ENCODE measurements around the gene PRKCA.
A peak's percentile ranks its signal among the peaks of the same experiment; 100 is the strongest.

The PRKCA gene

DNA sequence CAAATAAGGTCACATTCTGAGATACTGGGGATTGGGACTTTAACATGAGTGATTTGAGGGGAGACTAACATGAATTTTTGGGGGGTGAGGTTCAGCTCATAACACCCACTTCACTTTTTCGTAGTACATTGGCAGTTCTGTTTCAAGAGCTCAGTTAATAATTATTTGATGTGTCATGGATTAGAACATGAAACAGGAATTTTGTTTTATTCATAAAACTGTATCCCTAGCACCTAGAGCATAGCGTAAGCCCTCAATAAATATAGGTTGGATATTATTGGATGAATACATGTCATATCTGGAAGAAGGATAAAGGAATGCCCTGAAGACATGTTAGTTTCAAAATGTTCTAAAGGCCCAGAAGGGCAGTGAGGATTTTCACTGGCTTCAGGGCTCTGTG, 119.8 kb downstream of the PRKCA start:
- DNase-seq (ENCODE audit: low read depth, low spot score), result no peak
- CTCF ChIA-PET, result interaction anchor here (0.7 kb wide), 1 partner anchor 136 kb away, joined by 3 read pairs; no protein-coding TSS in a partner anchor
- TF ChIP-seq, protein P1, sequence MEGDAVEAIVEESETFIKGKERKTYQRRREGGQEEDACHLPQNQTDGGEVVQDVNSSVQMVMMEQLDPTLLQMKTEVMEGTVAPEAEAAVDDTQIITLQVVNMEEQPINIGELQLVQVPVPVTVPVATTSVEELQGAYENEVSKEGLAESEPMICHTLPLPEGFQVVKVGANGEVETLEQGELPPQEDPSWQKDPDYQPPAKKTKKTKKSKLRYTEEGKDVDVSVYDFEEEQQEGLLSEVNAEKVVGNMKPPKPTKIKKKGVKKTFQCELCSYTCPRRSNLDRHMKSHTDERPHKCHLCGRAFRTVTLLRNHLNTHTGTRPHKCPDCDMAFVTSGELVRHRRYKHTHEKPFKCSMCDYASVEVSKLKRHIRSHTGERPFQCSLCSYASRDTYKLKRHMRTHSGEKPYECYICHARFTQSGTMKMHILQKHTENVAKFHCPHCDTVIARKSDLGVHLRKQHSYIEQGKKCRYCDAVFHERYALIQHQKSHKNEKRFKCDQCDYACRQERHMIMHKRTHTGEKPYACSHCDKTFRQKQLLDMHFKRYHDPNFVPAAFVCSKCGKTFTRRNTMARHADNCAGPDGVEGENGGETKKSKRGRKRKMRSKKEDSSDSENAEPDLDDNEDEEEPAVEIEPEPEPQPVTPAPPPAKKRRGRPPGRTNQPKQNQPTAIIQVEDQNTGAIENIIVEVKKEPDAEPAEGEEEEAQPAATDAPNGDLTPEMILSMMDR (IDR thresholded peaks at IDR 0.05; ENCODE audit: insufficient read depth, low read length, missing control alignments), result no peak
- H3K4me3 ChIP-seq (ENCODE audit: low read depth, low read length), result no peak overlapping the region
- POLR2A ChIA-PET, result interaction anchor here (0.7 kb wide), 1 partner anchor 126 kb away, joined by 3 read pairs; no protein-coding TSS in a partner anchor

DNA sequence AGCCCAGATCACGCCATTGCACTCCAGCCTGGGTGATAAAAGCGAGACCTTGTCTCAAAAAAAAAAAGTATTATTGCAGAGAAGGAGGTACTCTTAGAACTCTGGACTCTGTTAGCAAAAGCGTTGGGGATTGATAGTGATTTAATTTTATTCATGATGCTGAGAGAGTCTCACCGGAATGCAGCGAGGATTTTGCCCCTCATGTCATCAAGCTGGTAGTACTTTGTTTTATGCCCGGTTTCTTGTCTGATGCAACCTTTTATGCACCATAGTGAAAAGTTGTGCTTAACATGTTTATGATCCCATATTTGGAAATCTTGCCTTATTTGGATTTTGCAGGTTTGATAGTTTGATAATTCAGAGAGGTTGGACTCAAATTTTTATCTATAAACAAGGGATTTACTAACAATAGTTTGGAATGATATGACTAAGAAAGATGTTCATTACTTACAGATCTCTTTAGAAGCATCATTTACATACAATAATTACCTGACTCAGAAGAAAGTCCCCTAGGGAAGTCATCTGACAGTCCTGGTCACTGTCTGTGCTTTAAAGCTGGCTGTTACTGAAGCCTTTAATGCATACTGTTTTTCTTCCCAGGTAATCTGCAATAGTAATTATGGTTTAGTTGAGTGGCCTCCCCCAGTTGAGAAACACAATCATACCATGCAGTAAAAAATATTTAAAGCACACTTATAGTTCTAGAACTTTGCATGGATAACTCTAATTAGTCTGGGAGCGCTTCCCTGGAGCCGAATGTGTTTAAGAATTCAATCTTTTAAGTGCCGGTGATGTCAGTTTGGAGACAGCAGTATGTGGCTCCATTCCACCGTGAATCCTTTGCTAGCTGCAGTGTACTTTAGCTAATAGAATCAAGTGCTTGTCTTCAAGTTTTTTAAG, 120.9 kb downstream of the PRKCA start:
- ChIA-PET CTCF (interaction anchor here (0.7 to 1.0 kb wide), 3 partner anchors 23 to 145 kb away, joined by 3 to 4 read pairs (median 3); no protein-coding TSS in a partner anchor), POLR2A (interaction anchor here (0.7 kb wide), 2 partner anchors 31 to 127 kb away, joined by 3 read pairs; no protein-coding TSS in a partner anchor)
- no peak overlapping the region for H3K4me3 ChIP-seq (ENCODE audit: low read depth, low read length)
- TF ChIP-seq, protein P1 (IDR thresholded peaks at IDR 0.05; ENCODE audit: insufficient read depth, low read length, missing control alignments), result no peak
- no peak for DNase-seq (ENCODE audit: low read depth, low spot score)

DNA sequence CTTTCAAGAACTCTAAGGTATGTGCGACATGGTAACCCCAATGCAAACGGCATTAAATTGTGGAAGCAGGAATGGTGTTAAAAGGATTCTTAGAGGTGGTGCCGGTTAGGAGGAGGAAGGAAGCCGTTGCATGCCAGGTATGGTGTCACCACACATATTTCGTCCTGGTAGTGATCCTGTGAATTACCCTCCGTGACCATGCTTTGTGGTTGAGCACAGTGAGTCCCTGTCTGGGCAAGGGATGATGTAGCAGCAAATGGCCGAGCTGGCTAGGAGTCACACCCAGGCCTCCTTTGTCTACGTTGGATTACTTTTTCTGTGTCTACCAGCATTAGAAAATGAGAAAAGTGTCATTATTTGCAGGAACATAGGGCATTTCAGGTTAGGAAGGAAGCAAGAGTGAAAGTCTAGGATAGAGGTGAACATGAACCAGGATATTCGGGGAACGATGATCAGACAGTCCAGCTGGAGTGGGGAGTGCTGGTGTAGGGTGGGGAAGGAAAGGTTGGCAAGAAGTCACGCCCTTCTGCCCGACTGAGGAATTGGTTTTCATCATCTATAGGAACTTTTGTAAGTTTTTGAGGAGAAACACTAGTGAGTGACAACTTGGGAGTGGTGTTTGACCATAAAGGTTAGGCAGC, 123.5 kb downstream of the PRKCA start:
- ChIA-PET CTCF (interaction anchor here (1.5 kb wide), 1 partner anchor 13 kb away, joined by 3 read pairs; no protein-coding TSS in a partner anchor), POLR2A (no interaction called here)
- TF ChIP-seq, protein P1 (IDR thresholded peaks at IDR 0.05; ENCODE audit: insufficient read depth, low read length, missing control alignments), result no peak
- no peak for DNase-seq (ENCODE audit: low read depth, low spot score)
- no peak overlapping the region for H3K4me3 ChIP-seq (ENCODE audit: low read depth, low read length)

DNA sequence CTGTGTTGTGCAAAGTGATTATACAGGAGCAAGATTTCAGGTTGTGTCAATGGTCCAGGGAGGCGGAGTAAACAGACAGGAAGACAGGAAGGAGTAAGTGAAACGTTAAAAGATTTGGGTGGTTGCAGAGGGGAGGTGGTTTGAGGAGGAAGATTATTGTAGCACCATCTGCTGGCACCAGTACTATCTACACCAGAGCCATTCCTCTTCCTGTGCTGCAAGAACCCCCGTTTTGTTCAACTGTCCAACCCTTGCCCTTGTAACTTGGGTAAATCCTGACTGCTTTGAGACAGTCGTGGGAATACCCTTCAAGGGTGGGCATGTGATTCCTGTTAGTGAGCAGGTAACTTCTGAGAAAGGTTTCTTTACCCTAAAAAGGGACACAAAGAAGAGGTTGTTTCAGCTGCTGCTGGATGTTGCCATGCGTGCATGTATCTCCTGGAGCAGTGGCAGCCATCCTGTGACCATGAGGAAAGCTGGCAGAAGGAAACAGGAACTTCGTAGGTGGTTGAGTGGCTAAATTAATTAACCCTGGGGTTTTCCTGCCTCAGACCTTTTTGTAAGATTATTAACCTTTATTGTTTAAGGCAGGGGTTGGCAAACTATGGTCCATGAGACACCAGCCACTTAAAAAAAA, 124.1 kb downstream of the PRKCA start:
- POLR2A ChIA-PET, result no interaction called here
- no peak for DNase-seq (ENCODE audit: low read depth, low spot score)
- CTCF ChIA-PET, result interaction anchor here (1.5 kb wide), 1 partner anchor 12 kb away, joined by 3 read pairs; no protein-coding TSS in a partner anchor
- no peak overlapping the region for H3K4me3 ChIP-seq (ENCODE audit: low read depth, low read length)
- TF ChIP-seq, protein P1 (IDR thresholded peaks at IDR 0.05; ENCODE audit: insufficient read depth, low read length, missing control alignments), result peak; percentile 25

DNA sequence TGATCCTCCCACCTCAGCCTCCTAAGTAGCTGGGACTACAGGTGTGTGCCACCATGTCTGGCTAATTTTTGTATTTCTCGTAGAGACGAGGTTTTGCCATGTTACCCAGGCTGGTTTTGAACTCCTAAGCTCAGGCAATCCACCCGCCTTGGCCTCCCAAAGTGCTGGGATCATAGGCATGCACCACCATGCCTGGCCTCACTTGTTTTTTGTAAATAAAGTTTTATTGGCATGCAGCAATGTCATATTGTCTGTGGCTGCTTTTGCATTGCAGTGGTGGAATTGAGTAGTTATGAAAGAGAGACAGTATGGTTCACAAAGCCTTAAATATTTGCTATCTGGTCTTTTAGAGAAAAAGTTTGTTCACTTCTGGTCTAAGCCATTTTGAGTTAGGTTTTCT, 124.7 kb downstream of the PRKCA start:
- POLR2A ChIA-PET, result no interaction called here

More for the DNA sequence above, 124.7 kb downstream of the PRKCA start:
- H3K4me3 ChIP-seq (ENCODE audit: low read depth, low read length), result no peak overlapping the region
- CTCF ChIA-PET, result interaction anchor here (1.5 kb wide), 1 partner anchor 12 kb away, joined by 3 read pairs; no protein-coding TSS in a partner anchor
- TF ChIP-seq, protein P1 (IDR thresholded peaks at IDR 0.05; ENCODE audit: insufficient read depth, low read length, missing control alignments), result no peak
- no peak for DNase-seq (ENCODE audit: low read depth, low spot score)
